Activated CD4-positive, alpha-beta T cell treated with anti-CD3 and anti-CD28 coated beads, Interleukin-2, Interleukin-6, amounts not matched to agents 100 ng/mL and 50 ng/mL, durations not matched to agents 16 hours and 8 hours (primary cell): ENCODE measurements around the gene NLRC5.
"Not testable (repeated sequence)": the region's sequence is repeated elsewhere in the genome, so short reads cannot be mapped to it uniquely, and the experiment has no call there.

Experiments
- DNase-seq: peaks from one replicate; pipeline ENCODE4 v3.0.0-alpha.2; 2020

Gene NLRC5

GRCh38 chr16:57001026-57001679 is 11.8 kb downstream of the NLRC5 start:
- DNase-seq: no peak

DNA sequence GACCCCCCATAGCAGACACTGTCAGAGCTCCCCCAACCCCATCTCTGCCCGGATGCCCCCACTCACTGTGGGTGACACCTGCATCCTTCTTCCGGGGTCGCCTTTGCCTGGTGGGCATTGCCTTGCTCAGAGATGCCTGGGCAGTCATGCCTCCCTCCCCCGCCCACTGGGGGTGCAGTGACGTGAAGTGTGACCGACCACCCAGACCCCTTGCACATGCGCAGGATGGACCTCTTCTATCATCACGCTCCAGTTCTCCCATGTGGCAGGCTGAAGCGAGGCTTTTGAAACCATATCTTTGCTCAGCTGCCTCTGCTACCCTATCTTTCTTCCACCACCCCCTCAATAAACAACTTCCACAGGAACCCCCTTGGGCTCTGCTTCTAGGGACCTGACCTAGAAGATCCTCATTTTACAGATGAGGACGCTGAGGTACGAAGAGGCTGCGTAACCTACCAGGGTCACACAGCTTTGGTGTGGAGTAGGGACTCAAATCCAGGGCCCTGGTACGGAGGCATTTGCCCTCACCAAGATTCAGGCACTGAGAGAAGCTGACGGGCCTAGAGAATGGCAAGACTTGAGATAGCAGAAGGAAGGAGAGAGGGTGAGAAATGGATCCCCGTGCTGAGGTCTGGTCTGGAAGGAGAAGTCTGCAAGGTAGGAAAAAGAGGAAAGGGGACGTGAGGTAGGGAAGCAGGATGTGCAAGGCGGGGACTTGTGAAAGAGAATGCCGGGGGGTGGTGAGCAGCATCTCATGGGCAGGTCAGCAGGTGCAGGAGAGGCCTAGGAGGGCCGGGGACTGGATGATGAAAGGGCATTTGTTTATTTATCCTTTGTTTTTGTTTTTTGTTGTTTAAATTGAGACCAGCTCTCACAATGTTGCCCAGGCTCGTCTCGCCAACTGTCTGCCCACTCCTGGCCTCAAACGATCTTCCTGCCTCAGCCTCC is 14.4 kb downstream of the NLRC5 start:
- DNase-seq: no peak

- DNase-seq: no peak
Measured at GRCh38 chr16:57004387-57005250, 15.3 kb downstream of the NLRC5 start.

DNA sequence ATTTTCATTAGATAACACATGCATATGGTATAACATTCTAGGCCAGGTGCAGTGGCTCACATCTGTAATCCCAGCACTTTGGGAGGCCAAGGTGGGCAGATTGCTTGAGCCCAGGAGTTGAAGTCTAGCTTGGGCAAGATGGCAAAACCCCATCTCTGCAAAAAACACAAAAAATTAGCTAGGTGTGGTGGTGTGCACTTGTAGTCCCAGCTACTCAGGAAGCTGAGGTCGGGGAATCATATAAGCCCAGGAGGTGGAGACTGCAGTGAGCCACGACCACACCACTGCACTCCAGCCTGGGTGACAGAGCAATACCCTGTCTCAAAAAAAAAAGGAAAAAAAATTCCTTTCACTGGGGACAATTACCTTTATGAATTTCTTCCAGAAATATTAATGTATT is 16.2 kb downstream of the NLRC5 start:
- not testable (repeated sequence) for DNase-seq

DNA sequence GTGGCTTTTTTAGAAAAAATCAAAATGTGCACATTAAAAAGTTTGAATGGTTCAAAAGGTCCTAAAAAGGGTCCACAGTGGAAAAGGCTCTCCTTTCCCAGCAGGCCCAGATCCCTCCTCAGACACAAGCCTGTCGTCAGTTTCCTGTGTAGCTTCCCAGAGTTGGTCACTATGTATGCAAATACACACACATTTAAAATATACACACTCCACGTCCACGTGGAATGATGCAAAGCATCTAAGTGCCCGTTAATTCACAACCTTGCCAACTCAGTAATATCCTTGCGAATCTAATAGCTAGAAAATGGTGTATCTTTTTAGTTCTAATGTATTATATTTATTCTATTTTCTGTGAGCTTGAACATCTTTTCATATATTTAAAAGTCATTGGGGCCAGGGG is 17.7 kb downstream of the NLRC5 start:
- DNase-seq: no peak

- DNase-seq: no peak
Measured at GRCh38 chr16:57007530-57007929, 18.2 kb downstream of the NLRC5 start.

DNA sequence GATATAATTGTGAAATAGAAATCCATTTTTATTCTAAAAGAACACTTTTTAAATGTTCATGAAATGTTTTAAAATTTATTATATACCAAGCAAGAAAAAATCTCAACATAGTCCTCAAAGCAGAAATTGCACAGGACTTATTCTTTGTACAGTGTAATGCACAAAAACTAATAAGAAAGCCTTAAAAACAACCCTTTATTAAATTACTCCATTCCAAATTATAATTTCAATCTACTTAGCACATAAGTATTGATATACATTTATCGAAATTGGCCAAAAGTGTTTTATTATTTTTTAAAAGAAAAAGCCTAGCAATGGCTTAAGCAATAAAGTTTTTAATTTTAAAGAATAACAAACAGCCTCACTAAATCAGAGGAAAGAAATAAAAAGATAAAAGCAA is 19.1 kb downstream of the NLRC5 start:
- DNase-seq: no peak

- DNase-seq: peak; percentile 43
Measured at GRCh38 chr16:57009643-57010170, 20.4 kb downstream of the NLRC5 start.

DNA sequence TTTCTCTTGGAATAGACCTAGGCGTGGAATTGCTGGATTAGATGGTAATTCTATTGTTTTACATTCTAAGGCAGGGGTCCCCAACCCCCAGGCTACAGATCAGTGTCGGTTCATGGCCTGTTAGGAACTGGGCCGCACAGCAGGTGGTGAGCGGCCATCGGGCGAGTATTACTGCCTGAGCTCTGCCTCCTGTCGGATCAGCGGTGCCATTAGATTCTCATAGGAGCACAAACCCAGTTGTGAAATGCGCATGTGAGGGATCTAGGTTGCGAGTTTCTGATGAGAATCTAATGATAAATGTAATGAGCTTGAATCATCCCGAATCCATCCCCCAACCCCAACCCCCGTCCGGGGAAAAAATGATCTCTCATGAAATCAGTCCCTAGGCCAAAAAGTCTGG is 23.0 kb downstream of the NLRC5 start:
- DNase-seq: no peak

DNA sequence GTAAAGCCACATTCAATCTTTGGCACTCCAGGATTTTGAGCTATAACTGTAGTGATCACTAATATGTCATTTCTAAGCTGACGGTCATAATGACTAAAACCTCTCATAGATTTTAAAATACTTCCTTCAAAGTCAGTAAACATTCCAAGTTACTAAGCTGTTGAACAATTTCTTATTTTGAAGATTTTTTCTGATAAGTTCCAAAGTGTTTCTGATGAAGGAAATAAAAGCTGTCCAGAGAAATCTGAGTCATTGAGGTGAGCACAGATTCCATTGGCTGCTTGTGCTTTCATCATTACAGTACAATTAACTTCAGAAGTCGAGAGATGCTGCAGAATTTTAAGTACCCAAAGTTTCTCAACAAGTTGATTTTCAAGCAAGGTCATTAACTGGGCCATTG is 23.9 kb downstream of the NLRC5 start:
- peak; percentile 46 for DNase-seq

DNA sequence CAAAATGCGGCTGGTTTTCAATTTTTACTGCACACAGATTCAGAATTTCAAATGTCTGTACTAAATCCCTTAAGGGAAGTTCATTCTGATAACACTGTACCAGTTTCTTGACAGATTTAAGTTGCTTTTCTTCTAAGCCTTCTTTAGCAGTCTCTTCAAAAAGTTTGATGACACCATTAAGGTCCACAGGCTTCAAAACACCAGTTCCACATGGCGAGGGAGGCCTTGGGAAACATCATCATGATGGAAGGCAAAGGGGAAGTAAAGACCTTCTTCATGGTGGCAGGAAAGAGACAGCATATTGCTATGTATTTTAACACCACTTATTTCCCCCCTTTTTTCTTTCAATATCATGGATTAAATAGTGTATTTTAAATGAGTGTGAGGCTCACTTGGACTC is 24.5 kb downstream of the NLRC5 start:
- DNase-seq: no peak

DNA sequence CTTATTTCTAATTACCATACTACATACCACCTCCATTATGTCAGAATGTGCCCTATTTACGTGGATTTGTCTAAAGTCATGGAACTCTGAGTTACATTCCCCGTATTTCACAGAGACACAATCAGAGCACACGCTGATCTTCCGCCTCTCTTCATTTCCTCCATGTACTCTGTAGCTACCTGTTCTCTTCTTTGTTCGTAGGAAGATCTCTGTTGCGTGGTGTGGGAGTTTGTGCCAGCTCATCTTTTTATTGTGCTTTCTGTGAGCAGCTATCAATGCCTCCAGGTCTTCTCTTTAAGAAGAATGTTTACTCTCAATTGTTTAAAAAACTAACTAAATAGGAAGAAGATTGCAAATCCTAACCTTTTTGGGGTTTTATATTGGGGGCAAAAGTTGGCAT is 26.9 kb downstream of the NLRC5 start:
- DNase-seq: no peak

DNA sequence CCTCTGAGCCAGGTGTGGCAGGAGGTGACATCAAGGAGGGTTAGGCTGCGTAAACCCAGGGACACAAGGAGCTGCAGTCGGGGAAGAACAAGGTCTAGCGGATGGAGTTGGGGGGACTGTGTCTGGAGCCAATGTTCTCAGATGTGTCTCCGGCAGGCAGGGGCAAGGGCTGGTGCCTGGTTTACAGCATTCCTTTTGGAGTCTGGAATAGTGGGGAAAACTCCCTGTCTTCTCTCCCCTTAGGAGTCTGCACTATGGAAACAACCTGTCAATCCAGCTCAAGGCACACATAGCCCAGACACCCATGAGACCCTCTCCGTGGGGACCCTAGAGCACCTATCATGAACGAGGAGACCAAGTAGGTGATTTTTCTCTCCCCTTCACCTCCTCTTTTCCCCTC is 27.5 kb downstream of the NLRC5 start:
- no peak for DNase-seq

GRCh38 chr16:57017251-57017650 is 27.9 kb downstream of the NLRC5 start:
- no peak for DNase-seq

DNA sequence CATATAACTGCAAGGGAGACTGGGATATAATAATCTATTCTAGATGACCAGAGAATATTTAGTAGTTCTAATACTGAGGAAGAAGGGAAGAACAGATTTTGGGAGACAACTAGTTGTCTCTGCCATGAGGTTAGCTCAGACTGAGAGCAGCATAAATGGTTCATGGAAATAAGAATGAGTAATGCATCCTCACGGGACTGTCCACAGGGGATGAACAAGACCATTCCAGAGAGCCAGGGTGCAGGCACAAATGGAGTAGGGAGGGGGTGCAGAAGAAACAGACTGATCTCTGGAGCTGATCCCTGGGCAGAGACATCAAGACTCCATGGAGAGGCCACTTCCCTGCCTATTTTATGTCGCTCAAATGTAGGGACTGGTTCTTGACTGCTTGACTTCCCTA is 30.4 kb downstream of the NLRC5 start:
- no peak for DNase-seq

DNA sequence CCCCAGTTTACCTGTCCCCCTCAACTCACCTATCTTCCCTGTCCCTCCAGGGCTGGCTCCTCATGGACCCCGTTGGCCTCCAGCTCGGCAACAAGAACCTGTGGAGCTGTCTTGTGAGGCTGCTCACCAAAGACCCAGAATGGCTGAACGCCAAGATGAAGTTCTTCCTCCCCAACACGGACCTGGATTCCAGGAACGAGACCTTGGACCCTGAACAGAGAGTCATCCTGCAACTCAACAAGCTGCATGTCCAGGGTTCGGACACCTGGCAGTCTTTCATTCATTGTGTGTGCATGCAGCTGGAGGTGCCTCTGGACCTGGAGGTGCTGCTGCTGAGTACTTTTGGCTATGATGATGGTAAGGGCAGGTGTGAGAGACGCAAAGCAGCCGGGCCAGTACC is 31.3 kb downstream of the NLRC5 start:
- DNase-seq: no peak

GRCh38 chr16:57021757-57022156 is 32.4 kb downstream of the NLRC5 start:
- no peak for DNase-seq

GRCh38 chr16:57022445-57022844 is 33.1 kb downstream of the NLRC5 start:
- DNase-seq: no peak

- peak; percentile 32 for DNase-seq
Measured at GRCh38 chr16:57023541-57024249, 34.3 kb downstream of the NLRC5 start.

DNA sequence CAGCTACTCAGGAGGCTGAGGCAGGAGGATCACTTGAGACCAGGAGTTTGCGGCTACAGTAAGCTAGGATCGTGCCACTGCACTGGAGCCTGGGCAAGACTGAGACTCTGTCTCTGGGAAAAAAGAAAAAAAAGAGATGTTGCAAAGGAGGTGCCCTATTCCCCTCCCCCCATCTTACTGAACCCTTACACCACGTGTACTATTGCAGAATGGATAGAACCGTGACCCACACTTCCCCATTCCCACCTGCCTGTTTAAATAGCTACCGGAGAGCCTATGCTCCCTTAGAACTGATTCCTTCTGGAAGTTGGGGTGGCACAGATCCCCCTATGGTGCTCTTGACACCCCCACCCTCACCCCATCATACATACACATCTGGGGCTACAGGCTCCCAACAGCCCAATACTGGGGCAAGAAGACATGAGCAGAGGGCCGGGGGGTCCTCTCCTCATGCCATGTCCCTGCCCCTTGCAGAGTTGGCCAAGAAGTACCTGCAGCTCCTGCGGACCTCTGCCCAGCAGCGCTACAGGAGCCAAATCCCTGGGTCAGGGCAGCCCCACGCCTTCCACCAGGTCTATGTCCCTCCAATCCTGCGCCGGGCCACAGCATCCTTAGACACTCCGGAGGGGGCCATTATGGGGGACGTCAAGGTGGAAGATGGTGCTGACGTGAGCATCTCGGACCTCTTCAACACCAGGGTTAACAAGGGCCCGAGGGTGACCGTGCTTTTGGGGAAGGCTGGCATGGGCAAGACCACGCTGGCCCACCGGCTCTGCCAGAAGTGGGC is 35.7 kb downstream of the NLRC5 start:
- DNase-seq: no peak

DNA sequence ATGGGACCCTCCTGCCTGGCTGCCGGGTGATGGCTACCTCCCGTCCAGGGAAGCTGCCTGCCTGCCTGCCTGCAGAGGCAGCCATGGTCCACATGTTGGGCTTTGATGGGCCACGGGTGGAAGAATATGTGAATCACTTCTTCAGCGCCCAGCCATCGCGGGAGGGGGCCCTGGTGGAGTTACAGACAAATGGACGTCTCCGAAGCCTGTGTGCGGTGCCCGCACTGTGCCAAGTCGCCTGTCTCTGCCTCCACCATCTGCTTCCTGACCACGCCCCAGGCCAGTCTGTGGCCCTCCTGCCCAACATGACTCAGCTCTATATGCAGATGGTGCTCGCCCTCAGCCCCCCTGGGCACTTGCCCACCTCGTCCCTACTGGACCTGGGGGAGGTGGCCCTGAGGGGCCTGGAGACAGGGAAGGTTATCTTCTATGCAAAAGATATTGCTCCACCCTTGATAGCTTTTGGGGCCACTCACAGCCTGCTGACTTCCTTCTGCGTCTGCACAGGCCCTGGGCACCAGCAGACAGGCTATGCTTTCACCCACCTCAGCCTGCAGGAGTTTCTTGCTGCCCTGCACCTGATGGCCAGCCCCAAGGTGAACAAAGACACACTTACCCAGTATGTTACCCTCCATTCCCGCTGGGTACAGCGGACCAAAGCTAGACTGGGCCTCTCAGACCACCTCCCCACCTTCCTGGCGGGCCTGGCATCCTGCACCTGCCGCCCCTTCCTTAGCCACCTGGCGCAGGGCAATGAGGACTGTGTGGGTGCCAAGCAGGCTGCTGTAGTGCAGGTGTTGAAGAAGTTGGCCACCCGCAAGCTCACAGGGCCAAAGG is 36.8 kb downstream of the NLRC5 start:
- no peak for DNase-seq
